HG02938 (cell line): ENCODE measurements around the gene ELFN1.

Experiments
- ATAC-seq: cut with Tn5 transposase; IDR thresholded peaks from one replicate; pipeline ENCODE4 v1.9.1; 2021; ENCODE audit warnings: mild to moderate bottlenecking, moderate library complexity; ENCODE audit not compliant: unreplicated experiment

The ELFN1 gene

GRCh38 chr7:1738511-1738910, 68.4 kb downstream of the ELFN1 start:
- ATAC-seq, result no peak

- no peak for ATAC-seq
Measured at GRCh38 chr7:1738956-1739355, 68.9 kb downstream of the ELFN1 start.

GRCh38 chr7:1739593-1739992, 69.5 kb downstream of the ELFN1 start:
- ATAC-seq, result no peak

- no peak for ATAC-seq
Measured at GRCh38 chr7:1740214-1740613, 70.1 kb downstream of the ELFN1 start.

- no peak for ATAC-seq
Measured at GRCh38 chr7:1741246-1741645, 71.2 kb downstream of the ELFN1 start.

- ATAC-seq, result no peak
Measured at GRCh38 chr7:1741751-1742554, 71.9 kb downstream of the ELFN1 start.

GRCh38 chr7:1742555-1743303, 72.7 kb downstream of the ELFN1 start:
- ATAC-seq, result no peak

- no peak for ATAC-seq
Measured at GRCh38 chr7:1743481-1744230, 73.6 kb downstream of the ELFN1 start.

GRCh38 chr7:1744296-1745017, 74.4 kb downstream of the ELFN1 start:
- no peak for ATAC-seq

GRCh38 chr7:1745018-1745532, 75.0 kb downstream of the ELFN1 start:
- no peak for ATAC-seq

GRCh38 chr7:1745576-1746490, 75.8 kb downstream of the ELFN1 start:
- no peak for ATAC-seq

GRCh38 chr7:1746491-1746975, 76.5 kb downstream of the ELFN1 start:
- no peak for ATAC-seq

GRCh38 chr7:1747004-1747801, 77.1 kb downstream of the ELFN1 start:
- no peak for ATAC-seq

GRCh38 chr7:1748076-1748838, 78.2 kb downstream of the ELFN1 start:
- no peak for ATAC-seq

- ATAC-seq, result no peak
Measured at GRCh38 chr7:1748839-1749173, 78.7 kb downstream of the ELFN1 start.

GRCh38 chr7:1749351-1749863, 79.3 kb downstream of the ELFN1 start:
- ATAC-seq, result no peak

GRCh38 chr7:1749864-1750466, 79.9 kb downstream of the ELFN1 start:
- ATAC-seq, result no peak
